ENCODE data around the gene RASGRF2.

GRCh38 chr5:81151546-81151945, 191.4 kb downstream of the RASGRF2 start:
- TF ChIP-seq CTCF (IDR thresholded peaks at IDR 0.05): no peak
- TF ChIP-seq POLR2A (IDR thresholded peaks at IDR 0.05): no peak
